Body of pancreas (tissue), 2 donors: Measurements from ENCODE around the gene ROS1. TPM values are rescaled to one million over a fixed set of nuclear protein-coding genes. Genes with fewer than 3 reads are reported as not detected.

ENCODE experiments used
- small RNA-seq: library from RNA; depleted of rRNA; stranded (forward); fragments of <200 nt; gene quantifications from one replicate; pipeline ENCODE3, GENCODE V24; 2016
- total RNA-seq, 2 donors: library from RNA; depleted of rRNA; stranded (reverse); fragments of >200 nt; gene quantifications; one replicate each; pipeline ENCODE4 v1.1.0, GENCODE V29; 2016

Gene ROS1
- total RNA-seq, 2 donors from 2014 or later: not detected

Small RNA genes lying within 50 kb of the gene (small RNA-seq; reads per million reads assigned to genes)
- gene RN7SKP18 (not detected), gene RNU6-253P (not detected)

Other genes starting within 250 kb of the ROS1 start
- gene VGLL2, start 160.4 kb downstream of the ROS1 start, total RNA-seq: under 1 TPM in 1 of 2 donors, not detected in 1; 0.99 TPM
- 10 to 100 TPM; 10.6 to 11.5 TPM for gene DCBLD1, start 56.7 kb upstream of the ROS1 start, total RNA-seq
- gene GOPC, start 176.6 kb upstream of the ROS1 start, total RNA-seq: 10 to 100 TPM in 1 of 2 donors, 1 to 10 TPM in 1; 7.9 to 16.6 TPM
- gene NUS1, start 249.5 kb upstream of the ROS1 start, total RNA-seq: 10 to 100 TPM; 17.6 to 17.8 TPM